Cardiac muscle cell (in vitro differentiated cells and primary cell): Measurements from ENCODE around the gene FAM120A. TPM values are rescaled to one million over a fixed set of nuclear protein-coding genes. Genes with fewer than 3 reads are reported as not detected.

Experiments
- DNase-seq, 2 donors: peaks; one replicate each; pipeline versions ENCODE4 v3.0.0 to v3.0.0-alpha.2; 2010 to 2017; ENCODE audit warnings: low read depth in 1 of 2, low spot score in 1 of 2
- H3K27ac ChIP-seq: fragments of 200-600 bp; sonication (generic); 2 replicates; pipeline ENCODE4 v1.5.1; 2016
- H3K27me3 ChIP-seq: fragments of 200-600 bp; sonication (generic); 2 replicates; pipeline ENCODE4 v1.6.0; 2016; ENCODE audit warnings: control low read depth
- H3K36me3 ChIP-seq: fragments of 200-600 bp; sonication (generic); 2 replicates; pipeline ENCODE4 v1.5.1; 2016; ENCODE audit warnings: control low read depth
- H3K4me1 ChIP-seq: fragments of 200-600 bp; sonication (generic); 2 replicates; pipeline ENCODE4 v1.8.1; 2017; ENCODE audit warnings: low read depth, mild to moderate bottlenecking, mixed run types
- H3K4me3 ChIP-seq: fragments of 200-600 bp; sonication (generic); 2 replicates; pipeline ENCODE4 v1.5.1; 2016; ENCODE audit warnings: mild to moderate bottlenecking
- H3K9me3 ChIP-seq: fragments of 200-600 bp; sonication (generic); 2 replicates; pipeline ENCODE4 v1.5.1; 2017; ENCODE audit warnings: low read depth, mild to moderate bottlenecking, control low read depth
- CTCF ChIP-seq: IDR thresholded peaks from 2 replicates; pipeline ENCODE4 v1.5.1; 2012; ENCODE audit warnings: low read depth, mild to moderate bottlenecking, low read length
- polyA plus RNA-seq: library from polyadenylated mRNA; unstranded; fragments of >200 nt; fragmentation: Nextera tagmentation; extraction: Ambion mirVana; gene quantifications from 2 replicates; pipeline ENCODE4 v1.2.1, GENCODE V29; 2016
- total RNA-seq: library from RNA; depleted of rRNA; stranded (reverse); fragments of >200 nt; gene quantifications from 2 replicates; pipeline ENCODE4 v1.2.3, GENCODE V29; 2016

Gene FAM120A
- total and polyA plus RNA-seq, 2 experiments from 2014 or later, result 12.9 to 39.8 TPM

GRCh38 chr9:93572221-93572620, 120.7 kb downstream of the FAM120A start:
- Histone ChIP-seq H3K36me3 (no peaks in the 10 kb centered on the region), H3K27me3 (no peaks in the 10 kb centered on the region), H3K4me3 (no peak overlapping the region), H3K9me3 (no peaks in the 10 kb centered on the region), H3K27ac (no peak overlapping the region), H3K4me1 (peaks cover 12% of the 10 kb centered on the region)
- DNase-seq, result no peak
- TF ChIP-seq CTCF, result no peak

- Histone ChIP-seq H3K4me1 (peaks cover 8% of the 10 kb centered on the region), H3K4me3 (no peak overlapping the region), H3K36me3 (no peaks in the 10 kb centered on the region), H3K9me3 (no peaks in the 10 kb centered on the region), H3K27me3 (no peaks in the 10 kb centered on the region), H3K27ac (no peak overlapping the region)
- TF ChIP-seq CTCF, result no peak
- DNase-seq, result no peak
Measured at GRCh38 chr9:93572636-93573515, 121.4 kb downstream of the FAM120A start.

- Histone ChIP-seq H3K27ac (no peak overlapping the region), H3K4me1 (peaks cover 8% of the 10 kb centered on the region), H3K36me3 (no peaks in the 10 kb centered on the region), H3K9me3 (no peaks in the 10 kb centered on the region), H3K27me3 (no peaks in the 10 kb centered on the region), H3K4me3 (no peak overlapping the region)
- TF ChIP-seq CTCF, result no peak
- DNase-seq, result no peak
Measured at GRCh38 chr9:93573516-93573828, 122.0 kb downstream of the FAM120A start.

GRCh38 chr9:93574091-93574899, 122.8 kb downstream of the FAM120A start:
- TF ChIP-seq CTCF, result no peak
- no peak overlapping the region for H3K4me3 ChIP-seq
- no peak overlapping the region for H3K27ac ChIP-seq
- peaks cover 8% of the 10 kb centered on the region for H3K4me1 ChIP-seq
- no peaks in the 10 kb centered on the region for H3K36me3 ChIP-seq
- no peaks in the 10 kb centered on the region for H3K9me3 ChIP-seq
- H3K27me3 ChIP-seq, result no peaks in the 10 kb centered on the region
- DNase-seq, result no peak

GRCh38 chr9:93574900-93575795, 123.7 kb downstream of the FAM120A start:
- H3K27me3 ChIP-seq, result no peaks in the 10 kb centered on the region
- peak overlapping the region; percentile 99 for H3K4me3 ChIP-seq
- peak overlapping the region; percentile 82 for H3K27ac ChIP-seq
- no peak for DNase-seq
- no peaks in the 10 kb centered on the region for H3K36me3 ChIP-seq
- peaks cover 8% of the 10 kb centered on the region for H3K4me1 ChIP-seq
- TF ChIP-seq CTCF, result no peak
- H3K9me3 ChIP-seq, result no peaks in the 10 kb centered on the region
